Pons (tissue), 1 donor: ENCODE measurements around the gene AGO3.
"Not testable (repeated sequence)": the region's sequence is repeated elsewhere in the genome, so short reads cannot be mapped to it uniquely, and the experiment has no call there.

Source experiments
- DNase-seq: peaks from one replicate; pipeline ENCODE4 v3.0.0-alpha.2; 2016; ENCODE audit warnings: low spot score

The AGO3 gene

DNA sequence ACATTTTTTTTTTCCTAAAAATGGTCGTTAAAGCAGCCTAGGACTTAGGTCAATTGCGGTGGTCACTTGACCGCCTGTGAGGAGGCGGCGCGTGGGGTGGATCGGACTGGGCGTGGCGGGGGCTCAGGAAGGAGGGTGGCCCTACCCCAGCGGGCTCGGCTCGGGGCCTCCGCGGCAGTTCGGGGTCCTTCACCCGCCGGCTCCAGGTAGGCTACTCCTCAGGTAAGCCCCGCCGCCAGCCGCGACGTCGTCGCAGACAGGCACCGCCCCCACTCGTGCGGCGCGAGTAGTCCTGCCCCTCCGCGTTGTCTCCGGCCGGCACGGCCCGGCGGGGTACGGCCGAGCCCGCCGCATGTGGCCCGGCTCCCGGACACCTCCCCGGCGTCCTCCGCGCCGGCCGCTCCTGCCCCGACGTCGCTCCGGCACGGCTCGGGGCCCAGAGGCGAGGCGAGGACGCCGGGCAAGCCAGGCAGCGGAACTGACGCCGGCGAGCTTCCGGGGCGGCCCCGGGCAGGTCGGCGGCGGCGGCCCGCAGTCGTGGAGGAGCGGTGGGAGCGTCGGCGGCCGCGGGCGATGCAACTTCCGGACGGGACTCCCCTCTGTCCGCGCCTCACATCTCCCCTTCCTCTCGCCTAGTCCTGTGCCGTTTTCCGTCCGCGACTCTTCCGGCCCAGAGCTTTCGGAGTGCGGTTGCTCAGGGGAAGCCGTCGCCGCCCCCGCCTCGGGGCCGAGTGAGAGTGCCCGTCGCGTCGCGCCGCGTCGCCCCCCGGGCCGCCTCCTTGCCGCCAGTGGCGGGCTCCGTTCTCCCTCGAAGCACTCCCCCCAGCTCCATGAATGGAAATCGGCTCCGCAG, at the start of gene AGO3:
Gene AGO3, plus strand, starts transcription at position 513 of the 853 bp plus-strand sequence. Its CDS starts 322 bp downstream, at position 835.
- peak; percentile 74 for DNase-seq

DNA sequence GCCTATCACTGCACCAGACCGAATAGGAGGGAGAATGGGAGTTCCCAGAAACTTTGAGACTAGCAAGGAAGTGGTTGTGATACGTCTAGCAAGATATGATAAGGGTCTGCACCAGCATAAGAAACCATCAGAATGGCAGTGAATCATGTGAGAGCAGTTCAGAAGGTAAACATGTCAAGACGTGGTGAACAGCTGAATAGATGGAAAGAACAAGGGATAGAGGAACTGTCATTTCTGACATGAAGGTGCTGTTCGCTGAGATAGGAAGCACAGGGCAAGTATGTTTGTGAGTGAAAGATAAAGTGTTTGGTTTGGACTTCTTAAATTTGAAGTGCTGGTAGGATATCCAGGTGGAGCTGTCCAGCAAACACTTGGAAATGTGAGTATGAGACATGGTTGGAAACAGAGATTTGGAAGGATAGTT, 49.0 kb upstream of the AGO3 start:
- no peak for DNase-seq

DNA sequence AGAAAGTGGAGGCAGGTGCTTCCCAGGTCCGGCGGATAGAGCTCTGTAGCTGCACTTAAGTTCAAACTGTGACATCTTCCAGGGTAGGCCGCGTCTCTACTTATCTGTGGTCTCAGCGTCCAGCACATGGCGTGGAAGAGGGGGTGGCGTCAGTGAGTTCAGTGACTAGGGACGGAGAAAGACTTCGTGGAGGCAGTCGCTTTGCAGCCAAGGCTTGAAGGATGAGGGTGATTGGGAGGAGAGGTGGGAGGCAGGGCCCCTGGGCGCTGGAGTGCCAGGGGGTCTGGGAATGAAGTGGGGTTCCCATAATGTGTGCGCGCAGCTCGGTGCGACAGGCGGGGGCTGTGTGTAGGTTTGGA, 48.3 kb upstream of the AGO3 start:
- DNase-seq = no peak

DNA sequence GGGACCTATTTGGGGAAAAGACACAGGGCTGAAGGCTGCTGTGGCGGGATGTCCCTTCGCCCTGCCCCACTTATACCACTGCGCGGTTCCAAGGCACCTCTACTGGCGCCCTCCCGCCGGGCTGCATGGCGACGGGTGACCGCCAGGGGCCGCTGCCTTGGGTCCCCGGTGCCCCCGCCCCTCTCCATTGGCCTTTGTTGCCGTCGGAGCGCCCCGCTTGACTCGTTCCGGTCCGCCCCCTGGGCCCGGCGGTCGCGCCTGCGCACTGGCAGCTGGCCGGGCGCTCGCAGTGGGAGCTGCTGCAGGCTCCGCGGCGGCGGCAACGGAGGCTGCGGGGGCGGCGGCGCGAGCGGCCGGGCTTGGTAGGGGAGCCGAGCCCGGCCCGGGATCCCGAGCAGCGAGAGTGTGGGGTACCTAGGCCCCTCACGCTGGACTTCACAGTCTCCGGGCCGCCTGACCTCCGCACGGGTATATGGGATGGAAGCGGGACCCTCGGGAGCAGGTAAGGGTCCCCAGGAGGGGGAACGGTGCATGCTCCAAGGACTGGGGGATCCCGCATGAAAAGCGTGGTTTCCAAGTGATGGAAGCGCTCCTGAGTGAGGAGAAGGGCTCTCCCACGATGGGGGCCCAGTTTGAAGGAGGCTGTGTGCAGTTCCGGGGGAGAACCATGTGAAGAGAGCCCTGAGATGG, 47.8 kb upstream of the AGO3 start, which contains the start of gene AGO1:
Gene AGO1, plus strand, starts transcription at position 265 of the 690 bp plus-strand sequence. Its CDS starts 213 bp downstream, at position 478.
- DNase-seq = peak; percentile 89

DNA sequence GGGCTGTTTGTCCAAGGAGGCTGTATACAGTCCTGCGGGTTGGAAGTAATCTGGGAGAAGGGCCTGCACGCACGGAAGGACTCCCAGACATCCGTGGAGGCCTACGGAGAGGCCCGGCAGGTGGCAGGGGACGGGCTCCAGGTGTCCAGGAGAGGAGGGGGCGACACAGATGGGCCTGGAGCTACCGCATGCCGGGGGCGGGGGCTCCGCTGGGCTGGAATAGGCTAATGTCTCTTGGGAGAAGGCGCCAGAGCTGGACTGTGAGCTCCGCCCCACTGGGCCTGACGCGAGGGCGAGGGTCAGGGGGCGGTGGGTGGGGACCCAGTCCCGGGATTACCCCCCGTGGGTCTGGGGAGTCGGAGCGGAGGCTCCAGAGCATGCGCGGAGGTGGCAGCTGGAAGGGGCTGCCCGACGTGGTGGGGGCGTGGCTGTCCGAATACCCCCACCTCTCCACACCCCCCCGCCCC, 47.2 kb upstream of the AGO3 start:
- no peak for DNase-seq

DNA sequence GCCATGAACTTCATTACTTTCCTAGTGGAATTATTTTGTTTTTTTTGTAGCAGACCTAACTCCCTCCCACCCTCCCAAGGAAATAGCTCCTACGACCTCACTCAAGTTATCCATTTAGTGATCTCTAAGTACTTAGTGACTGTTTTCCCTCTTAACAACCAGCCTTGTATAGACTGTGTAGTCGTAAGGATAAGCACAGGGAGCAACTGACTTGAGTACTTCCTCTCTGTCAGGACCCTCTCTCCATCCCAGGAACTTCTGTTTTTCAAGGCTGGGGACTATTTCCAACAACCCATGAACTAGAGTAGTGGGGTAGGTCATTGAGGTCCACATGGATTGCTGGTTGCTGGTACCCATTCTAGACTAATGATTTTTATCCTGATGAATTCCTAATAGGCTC, 46.0 kb upstream of the AGO3 start:
- DNase-seq = no peak

DNA sequence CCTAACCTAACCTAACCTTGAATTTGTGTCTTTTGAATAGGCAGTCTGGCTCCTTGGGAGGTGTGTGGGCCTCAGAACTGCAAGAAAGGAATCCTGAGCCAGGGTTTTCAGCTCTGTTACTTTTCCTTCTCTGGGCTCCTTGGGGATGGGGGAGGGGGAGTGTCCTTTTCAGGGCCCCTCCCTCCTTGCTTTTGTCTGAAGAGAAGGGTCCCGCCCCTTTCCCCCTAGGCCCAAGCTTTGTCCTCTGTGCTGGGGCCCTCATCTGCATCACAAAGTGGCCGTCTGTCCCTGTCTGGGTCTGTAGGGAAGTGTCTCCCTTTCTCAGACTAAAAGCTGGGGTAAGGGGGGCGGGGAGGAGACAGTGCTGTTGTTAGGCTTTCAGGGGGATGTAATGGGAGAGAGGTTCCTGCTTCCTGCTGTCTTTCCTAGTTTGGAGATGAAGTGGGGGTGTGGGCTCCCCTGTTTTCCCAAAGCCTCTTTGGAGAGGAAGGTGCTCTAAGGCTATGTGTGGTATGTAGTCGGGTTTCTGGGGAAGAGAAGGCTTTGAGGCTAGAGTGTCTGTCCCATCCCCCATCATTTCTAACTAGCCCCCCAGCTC, 44.8 kb upstream of the AGO3 start:
- DNase-seq = no peak

DNA sequence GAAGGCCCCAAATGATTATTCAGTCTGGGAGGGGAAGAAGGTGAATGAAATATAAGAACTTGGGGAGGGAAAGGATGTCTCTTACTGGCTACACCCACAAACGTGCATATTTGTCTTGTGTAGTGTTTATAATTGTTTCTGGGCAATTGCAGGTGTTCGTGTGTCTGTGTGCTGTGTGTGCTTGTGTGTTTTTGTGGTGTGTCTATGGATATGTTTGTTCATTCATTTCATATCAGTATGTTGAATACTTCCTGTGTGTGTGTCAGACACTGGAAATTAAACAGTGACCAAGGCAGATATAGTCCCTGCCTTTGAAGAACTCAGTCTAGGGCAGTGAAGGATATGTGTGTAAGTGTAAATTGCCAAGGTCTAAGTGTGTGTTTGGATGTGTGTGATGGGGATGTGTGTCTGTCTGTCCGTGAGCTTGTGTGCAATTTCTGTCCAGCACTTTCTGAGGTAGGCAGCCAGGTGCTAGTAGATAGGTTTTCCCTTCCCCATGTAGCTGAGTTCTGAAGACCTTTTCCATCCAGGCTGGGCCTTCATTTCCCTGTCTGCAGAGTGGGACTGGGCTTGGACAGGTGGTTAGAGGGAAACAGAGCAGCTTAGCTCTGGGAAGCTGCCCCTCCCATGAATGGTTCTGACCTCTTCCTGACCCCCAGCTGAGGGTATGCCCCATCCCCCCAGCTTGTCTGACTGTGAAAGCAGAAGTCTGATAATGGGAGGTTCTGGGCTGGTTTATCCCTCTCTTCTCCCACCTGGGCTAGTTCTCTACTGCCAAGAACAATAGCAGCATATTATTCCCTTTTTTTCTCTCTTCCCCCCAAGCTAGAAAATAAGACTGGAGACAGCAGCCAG, 44.1 kb upstream of the AGO3 start:
- no peak for DNase-seq

DNA sequence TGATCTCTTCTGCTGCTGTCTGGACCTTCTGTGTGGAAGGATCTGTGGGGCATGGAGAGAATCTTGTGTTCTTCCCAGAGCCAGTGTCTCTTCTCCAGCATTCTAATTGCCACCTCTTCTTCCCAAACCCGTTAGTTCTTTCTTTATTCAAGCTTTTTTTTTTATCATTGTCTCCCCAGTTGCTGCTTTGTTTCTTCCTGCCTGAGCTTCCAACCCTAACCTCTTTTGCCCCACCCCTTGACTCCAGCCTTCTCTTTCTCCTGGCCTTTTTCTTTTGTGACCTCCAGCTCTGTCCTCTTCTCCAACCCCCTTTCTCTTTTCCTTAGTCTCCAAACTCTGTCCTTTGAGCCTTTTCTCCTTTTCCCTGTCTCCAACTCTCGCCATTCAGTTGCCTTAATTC, 43.4 kb upstream of the AGO3 start:
- DNase-seq = no peak

DNA sequence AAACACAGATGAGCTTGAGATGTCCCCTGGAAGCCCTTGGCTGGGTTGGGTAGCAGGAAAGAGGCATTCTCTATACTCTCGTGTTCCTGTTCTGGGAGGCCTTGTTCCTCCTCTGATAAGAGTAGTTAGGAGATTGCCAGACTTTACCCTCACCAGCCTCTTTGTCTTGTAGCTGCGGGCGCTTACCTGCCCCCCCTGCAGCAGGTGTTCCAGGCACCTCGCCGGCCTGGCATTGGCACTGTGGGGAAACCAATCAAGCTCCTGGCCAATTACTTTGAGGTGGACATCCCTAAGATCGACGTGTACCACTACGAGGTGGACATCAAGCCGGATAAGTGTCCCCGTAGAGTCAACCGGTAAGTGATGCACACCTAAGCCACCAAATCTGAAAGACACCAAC, 42.6 kb upstream of the AGO3 start:
- no peak for DNase-seq

DNA sequence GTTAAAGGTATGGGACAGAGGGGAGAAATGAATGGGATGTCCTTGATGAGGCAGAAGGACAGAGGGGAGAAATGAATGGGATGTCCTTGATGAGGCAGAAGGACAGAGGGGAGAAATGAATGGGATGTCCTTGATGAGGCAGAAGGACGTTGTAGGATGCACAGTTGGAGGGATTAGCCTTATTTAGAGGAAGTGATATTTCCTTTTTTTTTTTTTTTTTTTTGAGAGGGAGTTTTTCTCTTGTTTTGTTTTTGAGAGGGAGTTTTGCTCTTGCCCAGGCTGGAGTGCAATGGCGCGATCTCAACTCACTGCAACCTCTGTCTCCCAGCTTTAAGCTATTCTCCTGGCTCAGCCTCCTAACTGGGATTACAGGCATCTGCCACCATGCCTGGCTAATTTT, 41.9 kb upstream of the AGO3 start:
- DNase-seq = not testable (repeated sequence)

DNA sequence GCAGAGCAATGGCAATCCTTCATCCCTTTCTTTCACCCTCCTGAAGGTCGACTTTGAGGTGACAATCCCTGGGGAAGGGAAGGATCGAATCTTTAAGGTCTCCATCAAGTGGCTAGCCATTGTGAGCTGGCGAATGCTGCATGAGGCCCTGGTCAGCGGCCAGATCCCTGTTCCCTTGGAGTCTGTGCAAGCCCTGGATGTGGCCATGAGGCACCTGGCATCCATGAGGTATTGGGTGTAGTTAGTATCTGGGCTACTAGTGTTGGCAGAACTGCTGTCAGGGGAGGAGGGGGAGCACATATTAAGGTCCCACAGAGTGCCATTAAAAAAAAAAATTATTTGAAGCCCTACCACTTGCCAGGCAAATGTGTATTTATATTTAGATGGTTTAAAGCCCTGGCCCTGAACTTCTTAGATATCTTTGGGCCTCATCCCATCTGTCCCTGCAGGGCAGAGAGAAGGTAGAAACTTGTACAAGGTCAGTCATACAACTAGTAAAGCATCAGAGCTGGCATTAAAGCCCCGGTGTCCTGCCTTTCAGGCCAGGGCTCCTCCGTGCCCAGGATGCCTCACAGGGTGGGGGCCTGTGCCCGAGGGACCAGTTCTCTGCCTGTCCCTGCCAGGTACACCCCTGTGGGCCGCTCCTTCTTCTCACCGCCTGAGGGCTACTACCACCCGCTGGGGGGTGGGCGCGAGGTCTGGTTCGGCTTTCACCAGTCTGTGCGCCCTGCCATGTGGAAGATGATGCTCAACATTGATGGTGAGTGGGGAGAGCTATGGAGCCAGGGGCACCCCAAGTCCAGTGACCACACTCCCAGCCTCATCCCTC, 37.6 kb upstream of the AGO3 start:
- DNase-seq = no peak

DNA sequence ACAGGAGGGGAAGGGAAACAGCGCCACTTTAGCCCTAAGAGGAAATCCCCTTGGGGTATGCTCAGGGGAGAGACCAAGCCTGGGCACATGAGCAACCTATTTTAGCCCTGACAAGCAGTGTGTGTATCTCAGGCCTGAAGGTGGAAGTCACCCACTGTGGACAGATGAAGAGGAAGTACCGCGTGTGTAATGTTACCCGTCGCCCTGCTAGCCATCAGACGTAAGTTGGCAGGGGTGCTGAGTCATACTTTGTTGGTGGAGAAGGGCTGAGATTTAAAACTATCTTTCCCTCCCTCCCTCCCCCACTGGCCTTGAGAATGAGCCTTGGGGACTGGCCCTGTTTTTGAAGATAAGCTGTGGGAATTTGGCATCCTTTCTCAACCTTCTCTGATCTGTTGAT, 36.7 kb upstream of the AGO3 start:
- peak; percentile 71 for DNase-seq

DNA sequence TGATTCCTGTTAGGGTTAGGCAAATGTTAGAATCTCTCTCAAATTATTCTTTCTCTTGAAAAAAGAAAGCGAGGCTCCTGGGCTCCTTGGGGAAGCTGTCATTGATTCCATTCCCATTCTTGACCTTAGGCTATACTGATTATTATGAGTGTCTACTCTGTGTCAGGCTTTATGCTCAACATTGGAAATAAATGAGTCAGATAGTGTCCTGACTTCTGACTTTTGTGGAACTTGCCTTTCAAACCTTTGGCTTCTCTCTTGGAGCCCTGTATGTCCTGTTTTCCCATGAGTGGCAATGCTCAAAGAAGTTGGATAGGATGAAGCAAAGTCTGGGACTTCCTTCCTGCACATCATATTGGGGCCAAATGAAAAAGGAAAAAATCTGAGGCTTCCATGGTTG, 36.2 kb upstream of the AGO3 start:
- DNase-seq = no peak

DNA sequence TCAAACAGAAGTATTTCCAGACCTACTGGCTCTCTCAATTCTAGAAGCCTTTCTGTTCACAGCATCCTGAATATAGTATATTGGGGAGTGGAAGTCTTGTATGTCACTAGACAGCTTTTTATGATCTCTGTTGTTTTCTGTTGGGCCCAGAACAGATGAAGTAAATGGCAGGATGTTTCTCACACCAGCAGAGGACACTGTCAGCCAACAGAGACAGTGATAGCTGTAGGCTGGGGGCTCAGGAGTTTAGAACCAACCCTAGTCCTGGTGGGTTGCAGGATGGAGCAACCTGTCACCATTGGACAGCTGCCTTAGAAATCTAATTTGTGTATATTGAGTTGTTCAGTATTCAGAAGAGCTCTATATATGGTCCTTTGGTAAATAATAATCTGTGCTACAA, 31.0 kb upstream of the AGO3 start:
- DNase-seq = no peak

DNA sequence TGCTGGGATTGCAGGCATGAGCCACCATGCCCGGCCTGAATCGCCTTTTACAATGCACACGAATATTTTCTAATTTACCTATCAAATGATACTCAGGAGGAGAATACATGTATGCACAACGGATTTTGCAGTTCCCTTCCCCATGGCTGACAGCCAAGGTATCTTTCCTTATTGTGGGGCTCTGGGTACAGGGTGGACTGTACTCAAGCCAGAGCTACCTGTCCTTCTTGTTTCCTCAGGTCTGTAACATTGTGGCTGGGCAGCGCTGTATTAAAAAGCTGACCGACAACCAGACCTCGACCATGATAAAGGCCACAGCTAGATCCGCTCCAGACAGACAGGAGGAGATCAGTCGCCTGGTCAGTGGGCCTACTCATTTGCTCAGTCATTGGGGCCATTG, 29.7 kb upstream of the AGO3 start:
- DNase-seq = no peak

DNA sequence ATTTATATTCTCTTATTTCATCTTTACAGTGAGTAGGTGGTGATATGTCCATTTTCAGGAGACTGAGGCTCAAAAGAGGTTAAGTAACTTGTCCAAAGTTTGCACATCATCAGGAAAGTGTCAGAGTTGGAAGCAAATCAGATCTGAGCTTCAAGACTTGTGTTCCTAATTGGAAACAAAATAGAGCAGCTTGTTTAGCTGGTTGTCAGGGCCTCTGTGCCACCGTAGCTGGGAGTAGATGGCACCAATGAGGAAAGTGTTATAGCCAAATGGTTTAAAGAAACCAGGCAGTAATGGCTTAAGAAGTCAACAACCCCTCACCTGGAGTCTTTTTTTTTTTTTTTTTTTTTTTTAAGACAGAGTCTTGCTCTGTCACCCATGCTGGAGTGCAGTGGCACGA, 28.2 kb upstream of the AGO3 start:
- no peak for DNase-seq

DNA sequence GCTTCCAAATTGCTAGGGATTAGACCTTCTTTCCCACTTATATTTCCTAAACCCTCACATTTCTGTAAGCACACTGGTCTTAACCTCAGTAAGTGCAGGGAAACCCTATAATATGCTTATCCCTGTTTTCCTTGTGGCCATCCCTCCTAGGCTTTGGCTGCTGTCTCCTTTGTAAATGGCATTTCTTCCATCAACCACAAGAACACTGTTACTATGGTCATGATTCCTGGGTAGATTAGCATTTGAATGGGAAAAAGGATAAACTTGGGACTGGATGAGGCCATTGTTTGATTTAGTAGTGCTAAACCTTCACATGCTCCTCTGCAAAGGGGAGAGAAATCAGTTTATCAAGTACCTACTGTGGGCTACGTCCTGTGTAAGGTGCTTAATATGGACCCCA, 16.2 kb upstream of the AGO3 start:
- DNase-seq = no peak

DNA sequence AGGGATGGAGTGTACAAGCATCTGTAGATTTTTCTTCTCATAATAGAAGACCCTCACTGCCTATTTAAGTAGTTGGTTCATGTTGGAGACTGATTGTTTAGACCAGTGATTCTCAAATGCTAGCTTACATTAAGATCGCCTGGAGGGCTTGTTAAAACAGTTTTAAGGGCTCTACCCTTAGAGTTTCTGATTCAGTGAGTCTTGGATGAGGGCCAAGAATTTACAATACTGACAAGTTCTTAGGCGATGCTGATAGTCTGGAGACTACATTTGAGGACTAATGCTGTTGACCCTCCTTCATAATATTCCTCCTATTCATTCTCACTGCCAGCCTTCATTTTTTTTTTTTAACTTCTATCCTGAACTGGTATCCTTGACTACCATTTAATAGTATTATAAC, 15.2 kb upstream of the AGO3 start:
- DNase-seq = no peak

DNA sequence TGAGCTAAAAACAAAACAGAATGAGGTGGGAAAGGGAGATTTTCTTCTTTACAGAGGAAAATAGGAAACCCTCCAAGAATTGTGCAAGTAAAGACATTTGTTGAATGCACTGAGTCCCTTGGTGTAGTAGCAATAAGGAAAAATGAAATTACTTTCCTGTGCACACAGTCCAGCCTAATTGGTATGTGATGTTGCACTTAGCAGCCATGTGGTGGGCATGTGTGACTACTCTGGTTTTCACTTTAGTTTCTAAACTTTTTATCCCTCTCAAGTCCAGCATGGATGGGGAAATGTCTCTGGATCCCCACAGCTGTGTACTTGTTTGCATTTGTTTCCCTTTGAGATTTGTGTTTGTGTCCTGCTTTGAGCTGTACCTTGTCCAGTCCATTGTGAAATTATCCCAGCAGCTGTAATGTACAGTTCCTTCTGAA, 7.1 kb upstream of the AGO3 start:
- no peak for DNase-seq

DNA sequence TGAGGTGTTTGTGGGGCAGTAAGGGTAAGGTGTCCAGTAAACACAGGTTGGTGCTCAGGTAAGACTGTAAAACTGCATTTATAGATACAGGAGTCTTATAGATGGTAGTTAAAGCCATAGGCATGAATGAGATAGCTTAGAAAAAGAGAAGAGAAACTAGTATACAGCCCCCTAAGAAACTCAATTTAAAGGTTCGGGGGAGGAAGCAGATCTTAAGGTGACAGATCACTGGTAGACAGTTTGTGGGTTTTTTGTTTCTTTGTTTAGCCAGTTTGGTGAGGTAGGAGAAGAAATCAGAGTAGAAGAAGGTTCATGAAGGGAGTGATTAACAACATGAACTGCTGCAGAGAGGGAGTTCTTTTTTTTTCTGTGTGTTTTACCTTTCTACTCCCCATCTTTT, 6.1 kb upstream of the AGO3 start:
- no peak for DNase-seq
